ENCODE results near the gene CD63.

- TF ChIP-seq POLR2A (IDR thresholded peaks at IDR 0.05) (no peak), CTCF (IDR thresholded peaks at IDR 0.05) (no peak)
These were observed 31.9 kb upstream of the CD63 start for GRCh38 chr12:55760663-55761062.

Data from adrenal gland (tissue), 5 donors.